Ascending aorta (tissue), 2 donors: ENCODE measurements around the gene ACBD4. TPM values are rescaled to one million over a fixed set of nuclear protein-coding genes. Genes with fewer than 3 reads are reported as not detected.
A peak's percentile ranks its signal among the peaks of the same experiment; 100 is the strongest.

ENCODE experiments used
- DNase-seq, 2 donors: peaks; one replicate each; pipeline ENCODE4 v3.0.0-alpha.2; 2019; ENCODE audit warnings: low spot score in 2 of 2
- H3K27ac ChIP-seq, 2 donors: fragments of 200-600 bp; sonication (generic); one replicate each; pipeline ENCODE4 v1.5.1; 2016 to 2017; ENCODE audit warnings: mild to moderate bottlenecking in 1 of 2
- H3K27me3 ChIP-seq: fragments of 200-600 bp; sonication (generic); one replicate; pipeline ENCODE4 v1.5.1; 2017
- H3K36me3 ChIP-seq, 2 donors: fragments of 200-600 bp; sonication (generic); one replicate each; pipeline ENCODE4 v1.5.1; 2016
- H3K4me1 ChIP-seq, 2 donors: fragments of 200-600 bp; sonication (generic); one replicate each; pipeline ENCODE4 v1.5.1; 2016 to 2017; ENCODE audit warnings: mild to moderate bottlenecking in 1 of 2
- H3K4me3 ChIP-seq, 2 donors: fragments of 200-600 bp; sonication (generic); one replicate each; pipeline ENCODE4 v1.5.1; 2016 to 2017; ENCODE audit warnings: mild to moderate bottlenecking in 1 of 2
- H3K9me3 ChIP-seq, 2 donors: fragments of 200-600 bp; sonication (generic); one replicate each; pipeline ENCODE4 v1.5.1; 2016
- CTCF ChIP-seq, 3 experiments: fragments of 200-600 bp in 2 of 3; fragments of 450-650 bp in 1 of 3; sonication (generic) in 2 of 3; IDR thresholded peaks; one replicate each; pipeline ENCODE4 v1.5.1; 2016 to 2019; ENCODE audit warnings: antibody characterized with exemption in 3 of 3, mild to moderate bottlenecking in 1 of 3, moderate library complexity in 1 of 3
- intact Hi-C: fragments of 100-400 bp; cut with DNase I; formaldehyde crosslinking; loops from one replicate; pipeline ENCODE4 v1.15.1; 2023
- total RNA-seq: library from RNA; depleted of rRNA; stranded (reverse); fragments of >200 nt; gene quantifications from one replicate; pipeline ENCODE4 v1.1.0, GENCODE V29; 2016

The ACBD4 gene, protein sequence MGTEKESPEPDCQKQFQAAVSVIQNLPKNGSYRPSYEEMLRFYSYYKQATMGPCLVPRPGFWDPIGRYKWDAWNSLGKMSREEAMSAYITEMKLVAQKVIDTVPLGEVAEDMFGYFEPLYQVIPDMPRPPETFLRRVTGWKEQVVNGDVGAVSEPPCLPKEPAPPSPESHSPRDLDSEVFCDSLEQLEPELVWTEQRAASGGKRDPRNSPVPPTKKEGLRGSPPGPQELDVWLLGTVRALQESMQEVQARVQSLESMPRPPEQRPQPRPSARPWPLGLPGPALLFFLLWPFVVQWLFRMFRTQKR
- total RNA-seq: 14.7 TPM

DNA sequence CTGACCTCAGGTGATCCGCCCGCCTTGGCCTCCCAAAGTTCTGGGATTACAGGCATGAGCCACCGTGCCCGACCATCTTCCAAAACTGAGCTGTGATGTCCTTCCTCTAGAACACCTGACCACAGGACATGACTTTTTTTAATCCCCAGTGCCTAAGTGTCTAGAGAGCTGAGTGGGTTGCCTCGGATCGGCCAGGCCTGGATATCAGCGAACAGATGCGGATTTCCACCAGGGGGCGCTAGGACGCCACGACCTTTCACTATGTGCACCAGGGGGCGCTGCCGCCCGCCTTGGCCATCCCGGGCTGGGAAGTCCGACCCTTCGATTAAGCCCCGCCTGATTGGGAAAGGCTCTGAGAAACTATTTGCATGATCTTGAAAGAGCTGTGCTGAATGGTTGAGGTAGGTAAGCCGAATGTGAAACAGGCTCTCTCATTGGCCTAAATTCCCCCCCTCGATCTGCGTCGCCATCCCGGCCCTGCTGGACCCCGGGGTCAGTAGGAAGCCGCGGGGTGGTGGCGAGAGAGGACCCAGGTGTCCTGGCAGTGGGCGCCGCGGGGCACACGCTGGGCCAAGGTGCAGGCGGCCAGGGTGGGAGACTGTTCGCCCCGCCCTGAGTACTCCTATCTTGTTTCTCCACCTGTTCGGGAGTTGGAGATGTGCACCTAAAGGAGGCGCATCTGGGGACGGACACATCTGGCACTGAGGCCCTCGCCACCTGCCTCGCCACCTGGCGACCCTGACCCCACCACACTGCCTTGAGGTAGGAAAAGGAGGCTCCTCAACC lies at the start of gene ACBD4:
ACBD4 (plus strand) TSS at position 496 of the 786 bp plus-strand sequence. CDS start 458 bp downstream, outside the sequence.
- peak within 1 kb of the TSS; percentile 86 to 90 for H3K27ac ChIP-seq
- H3K27me3 ChIP-seq: no peaks in the 10 kb centered on the region
- no peaks in the 10 kb centered on the region for H3K9me3 ChIP-seq
- H3K4me3 ChIP-seq: peak within 1 kb of the TSS; percentile 62 to 81
- H3K4me1 ChIP-seq: peaks cover 5 to 19% of the 10 kb centered on the region in 2 donors
- peaks cover 0 to 10% of the 10 kb centered on the region in 2 donors for H3K36me3 ChIP-seq
- intact Hi-C loops: loop anchor here (1.0 to 5.0 kb wide), 4 partner anchors 14 to 237 kb away; partner anchors contain the start of gene HEXIM2
- peak; percentile 81 to 98 for DNase-seq
- peak; percentile 99 to 100 (median 99) for TF ChIP-seq CTCF (IDR thresholded peaks at IDR 0.05)

- Histone ChIP-seq H3K4me1 (peaks cover 23 to 45% of the 10 kb centered on the region in 2 donors), H3K27ac (peak overlapping the region; percentile 76 to 87), H3K9me3 (no peaks in the 10 kb centered on the region), H3K4me3 (no peak overlapping the region), H3K36me3 (peaks cover 61 to 83% of the 10 kb centered on the region in 2 donors), H3K27me3 (no peaks in the 10 kb centered on the region)
- no peak for TF ChIP-seq CTCF (IDR thresholded peaks at IDR 0.05)
- DNase-seq: no peak
- intact Hi-C loops: no loop called here
Measured at GRCh38 chr17:45086391-45086790, 49.1 kb upstream of the ACBD4 start.

DNA sequence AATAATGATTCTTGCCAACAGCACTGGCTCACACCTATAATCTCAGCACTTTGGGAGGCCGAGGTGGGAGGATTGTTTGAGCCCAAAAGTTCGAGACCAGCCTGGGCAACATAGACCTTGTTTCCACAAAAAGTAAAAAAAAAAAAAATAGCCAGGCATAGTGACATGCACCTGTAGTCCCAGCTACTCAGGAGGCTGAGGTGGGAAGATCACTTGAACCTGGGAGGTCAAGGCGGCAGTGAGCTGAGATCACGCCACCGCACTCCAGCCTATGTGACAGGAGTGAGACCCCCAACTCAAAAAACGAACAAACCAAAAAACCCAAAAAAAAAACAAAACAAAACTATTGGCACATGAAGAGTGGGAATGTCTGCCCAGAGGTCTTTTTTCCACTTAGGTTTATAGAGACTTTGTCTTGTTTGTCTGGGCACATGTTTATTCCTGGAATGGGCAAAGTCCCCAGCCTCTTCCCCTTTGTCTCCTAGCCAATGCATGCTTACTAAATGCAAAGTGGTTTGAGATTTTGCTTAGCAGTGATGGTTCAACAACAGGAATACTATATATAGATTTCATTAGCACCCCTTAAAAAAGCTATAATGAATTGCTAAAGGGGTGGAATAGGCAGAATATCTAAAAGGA lies 48.5 kb upstream of the ACBD4 start:
- no peak for DNase-seq
- Histone ChIP-seq H3K36me3 (peaks cover 55 to 80% of the 10 kb centered on the region in 2 donors), H3K9me3 (no peaks in the 10 kb centered on the region), H3K27me3 (no peaks in the 10 kb centered on the region), H3K4me3 (no peak overlapping the region), H3K27ac (peak overlapping the region; percentile 76 to 87), H3K4me1 (peaks cover 23 to 51% of the 10 kb centered on the region in 2 donors)
- intact Hi-C loops: no loop called here
- TF ChIP-seq CTCF (IDR thresholded peaks at IDR 0.05): no peak

- Histone ChIP-seq H3K27ac (peak overlapping the region; percentile 76 to 87), H3K27me3 (no peaks in the 10 kb centered on the region), H3K9me3 (no peaks in the 10 kb centered on the region), H3K4me3 (no peak overlapping the region), H3K36me3 (peaks cover 52 to 78% of the 10 kb centered on the region in 2 donors), H3K4me1 (peaks cover 29 to 56% of the 10 kb centered on the region in 2 donors)
- intact Hi-C loops: no loop called here
- TF ChIP-seq CTCF (IDR thresholded peaks at IDR 0.05): no peak
- DNase-seq: no peak
Measured at GRCh38 chr17:45087504-45087975, 47.9 kb upstream of the ACBD4 start.

GRCh38 chr17:45087978-45088377 lies 47.5 kb upstream of the ACBD4 start:
- no peaks in the 10 kb centered on the region for H3K9me3 ChIP-seq
- peaks cover 31 to 59% of the 10 kb centered on the region in 2 donors for H3K4me1 ChIP-seq
- TF ChIP-seq CTCF (IDR thresholded peaks at IDR 0.05): no peak
- peak overlapping the region; percentile 76 to 87 for H3K27ac ChIP-seq
- no peak for DNase-seq
- no peaks in the 10 kb centered on the region for H3K27me3 ChIP-seq
- peaks cover 48 to 73% of the 10 kb centered on the region in 2 donors for H3K36me3 ChIP-seq
- no peak overlapping the region for H3K4me3 ChIP-seq
- intact Hi-C loops: no loop called here
